ENCODE results near the gene VTI1B. TPM values are rescaled to one million over a fixed set of nuclear protein-coding genes. Genes with fewer than 3 reads are reported as not detected.

The VTI1B gene
- total RNA-seq, 1 donor from 2014 or later: 49.3 TPM

GRCh38 chr14:67679006-67679405, 4.6 kb upstream of the VTI1B start:
- DNase-seq (ENCODE audit: low read depth, low spot score): no peak

- no peak for DNase-seq (ENCODE audit: low read depth, low spot score)
These were observed 769 bp upstream of the VTI1B start for GRCh38 chr14:67675219-67675582.

- DNase-seq (ENCODE audit: low read depth, low spot score): peak; percentile 4
These were observed 323 bp downstream of the VTI1B start for GRCh38 chr14:67674139-67674479.

GRCh38 chr14:67673451-67673850, 981 bp downstream of the VTI1B start:
- no peak for DNase-seq (ENCODE audit: low read depth, low spot score)

GRCh38 chr14:67668559-67668958, 5.9 kb downstream of the VTI1B start:
- no peak for DNase-seq (ENCODE audit: low read depth, low spot score)

GRCh38 chr14:67666750-67667449, 7.5 kb downstream of the VTI1B start:
- peak; percentile 40 for DNase-seq (ENCODE audit: low read depth, low spot score)

- no peak for DNase-seq (ENCODE audit: low read depth, low spot score)
These were observed 8.6 kb downstream of the VTI1B start for GRCh38 chr14:67665868-67666267.

GRCh38 chr14:67663633-67664032, 10.8 kb downstream of the VTI1B start:
- DNase-seq (ENCODE audit: low read depth, low spot score): no peak

GRCh38 chr14:67653651-67654280, 20.7 kb downstream of the VTI1B start:
- no peak for DNase-seq (ENCODE audit: low read depth, low spot score)

- DNase-seq (ENCODE audit: low read depth, low spot score): no peak
These were observed 22.2 kb downstream of the VTI1B start for GRCh38 chr14:67652189-67652588.

GRCh38 chr14:67650694-67651093, 23.7 kb downstream of the VTI1B start:
- DNase-seq (ENCODE audit: low read depth, low spot score): no peak

- DNase-seq (ENCODE audit: low read depth, low spot score): no peak
These were observed 24.3 kb downstream of the VTI1B start for GRCh38 chr14:67650151-67650550.

- no peak for DNase-seq (ENCODE audit: low read depth, low spot score)
These were observed 28.3 kb downstream of the VTI1B start for GRCh38 chr14:67646131-67646530.

- no peak for DNase-seq (ENCODE audit: low read depth, low spot score)
These were observed 29.0 kb downstream of the VTI1B start for GRCh38 chr14:67645414-67645813.

- DNase-seq (ENCODE audit: low read depth, low spot score): no peak
These were observed 30.0 kb downstream of the VTI1B start for GRCh38 chr14:67644428-67644827.

- no peak for DNase-seq (ENCODE audit: low read depth, low spot score)
These were observed 30.7 kb downstream of the VTI1B start for GRCh38 chr14:67643713-67644112.

GRCh38 chr14:67641902-67642749, 32.3 kb downstream of the VTI1B start:
- no peak for DNase-seq (ENCODE audit: low read depth, low spot score)

- DNase-seq (ENCODE audit: low read depth, low spot score): no peak
These were observed 33.0 kb downstream of the VTI1B start for GRCh38 chr14:67641480-67641879.

- DNase-seq (ENCODE audit: low read depth, low spot score): no peak
These were observed 35.8 kb downstream of the VTI1B start for GRCh38 chr14:67638642-67639041.

- DNase-seq (ENCODE audit: low read depth, low spot score): no peak
These were observed 38.0 kb downstream of the VTI1B start for GRCh38 chr14:67636361-67636919.

GRCh38 chr14:67633451-67634147, 40.8 kb downstream of the VTI1B start:
- DNase-seq (ENCODE audit: low read depth, low spot score): no peak

- DNase-seq (ENCODE audit: low read depth, low spot score): no peak
These were observed 43.5 kb downstream of the VTI1B start for GRCh38 chr14:67630938-67631337.
